ENCODE data around the gene KRTAP19-5. TPM values are rescaled to one million over a fixed set of nuclear protein-coding genes. Genes with fewer than 3 reads are reported as not detected.
"Not testable (repeated sequence)": the region's sequence is repeated elsewhere in the genome, so short reads cannot be mapped to it uniquely, and the experiment has no call there.

Gene KRTAP19-5
- not detected for total RNA-seq
- long read RNA-seq: 0 reads

DNA sequence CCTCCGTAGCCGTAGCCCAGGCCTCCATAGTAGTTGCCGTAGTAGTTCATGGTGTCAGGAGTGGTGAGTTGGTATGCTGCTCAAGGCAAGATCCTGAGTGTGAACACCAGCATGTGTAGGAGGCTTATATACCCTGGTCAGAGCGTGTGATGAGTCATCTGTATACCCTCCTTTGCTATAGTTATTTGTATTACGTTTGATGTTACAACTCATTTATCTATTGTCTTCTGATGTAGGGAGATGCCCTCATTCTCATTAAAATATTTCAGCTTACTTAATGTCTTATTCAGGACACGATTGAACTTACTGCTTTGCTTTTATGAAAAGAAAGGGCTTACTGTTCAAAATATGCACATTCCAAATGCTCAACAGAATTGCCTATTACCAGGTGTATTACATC, at the start of gene KRTAP19-5:
TSS of gene KRTAP19-5 (minus strand) at position 101 of the 400 bp plus-strand sequence. CDS start at position 50, 51 bp downstream.
- no peak for DNase-seq (ENCODE audit: low spot score)

DNA sequence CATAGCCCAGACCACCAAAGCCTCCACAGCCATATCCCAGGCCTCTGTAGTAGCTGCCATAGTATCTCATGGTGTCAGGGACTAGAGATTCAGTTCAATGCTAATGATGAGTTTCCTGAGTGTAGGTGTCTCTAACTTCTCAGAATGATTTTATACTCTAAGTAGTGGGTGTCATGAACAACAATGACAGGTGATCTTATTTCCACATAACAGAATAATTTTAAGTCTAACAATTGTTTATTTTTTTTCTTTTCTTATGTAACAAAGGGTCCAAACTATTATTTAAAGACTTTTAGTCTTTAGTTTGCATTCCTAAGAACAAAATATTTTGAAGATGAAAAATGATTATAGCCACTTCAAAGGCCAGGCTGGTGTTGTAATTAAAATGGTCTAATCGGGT, 39.8 kb upstream of the KRTAP19-5 start, which contains the start of gene KRTAP19-6:
TSS of gene KRTAP19-6 (minus strand) at position 101 of the 400 bp plus-strand sequence. CDS start at position 70, 31 bp downstream.
- DNase-seq (ENCODE audit: low spot score): no peak

DNA sequence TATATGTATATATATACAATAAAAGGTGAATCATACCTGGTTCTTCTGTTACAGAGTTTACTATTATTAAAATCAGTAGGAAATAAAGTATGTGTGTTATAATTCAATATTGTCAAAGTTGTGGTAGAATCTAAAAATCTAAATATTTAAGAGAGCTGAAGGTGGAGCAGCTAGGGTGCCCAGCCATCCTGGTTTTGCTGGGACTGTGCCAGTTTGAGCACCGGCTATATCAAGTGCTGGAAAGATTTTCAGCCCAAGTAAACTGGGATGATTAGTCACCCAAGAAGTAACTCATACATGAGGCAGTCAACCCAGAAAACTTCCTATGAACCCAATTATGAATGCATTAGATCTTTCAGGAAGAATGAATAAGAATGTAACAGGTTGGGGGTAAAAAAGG, 16.9 kb upstream of the KRTAP19-5 start:
- DNase-seq (ENCODE audit: low spot score): no peak

DNA sequence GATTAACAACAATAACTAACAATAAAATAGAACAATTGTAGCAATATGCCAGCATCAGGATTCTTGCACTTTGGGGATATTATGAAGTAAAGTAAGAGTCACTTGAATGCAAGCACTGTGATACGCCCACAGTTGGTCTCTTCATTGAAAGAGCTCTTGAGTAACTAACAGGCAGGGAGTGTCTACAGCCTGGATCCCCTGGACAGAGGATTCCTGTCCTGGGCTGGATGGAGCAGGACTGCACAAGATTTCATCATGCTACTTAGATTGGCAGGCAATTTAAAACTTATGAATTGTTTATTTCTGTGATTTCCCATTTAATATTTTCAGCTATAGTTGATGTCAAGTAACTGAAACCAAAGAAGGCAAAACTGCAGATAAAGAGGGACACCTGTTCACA, 13.7 kb upstream of the KRTAP19-5 start:
- no peak for DNase-seq (ENCODE audit: low spot score)

DNA sequence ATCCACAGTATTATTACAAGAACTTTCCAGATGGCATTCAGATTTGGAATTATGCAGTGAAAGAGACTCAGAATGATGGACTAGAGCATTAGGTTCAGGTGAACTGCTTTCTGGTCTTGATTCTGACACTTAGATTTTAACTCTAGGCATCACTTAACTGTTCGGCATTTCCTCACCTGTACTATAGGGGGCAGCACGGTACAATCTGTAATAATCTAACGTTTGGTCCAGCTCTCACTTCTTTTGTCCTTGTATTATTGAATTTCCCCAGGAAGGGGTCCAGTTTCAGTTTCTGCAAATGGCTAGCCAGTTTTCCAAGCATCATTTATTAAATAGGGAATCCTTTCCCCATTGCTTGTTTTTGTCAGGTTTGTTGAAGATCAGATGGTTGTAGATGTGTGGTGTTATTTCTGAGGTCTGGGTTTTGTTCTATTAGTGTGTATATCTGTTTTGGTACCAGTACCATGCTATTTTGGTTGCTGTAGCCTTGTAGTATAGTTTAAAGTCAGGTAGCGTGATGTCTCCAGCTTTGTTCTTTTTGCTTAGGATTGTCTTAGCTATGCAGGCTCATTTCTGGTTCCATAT, 3.8 kb upstream of the KRTAP19-5 start:
- not testable (repeated sequence) for DNase-seq (ENCODE audit: low spot score)

DNA sequence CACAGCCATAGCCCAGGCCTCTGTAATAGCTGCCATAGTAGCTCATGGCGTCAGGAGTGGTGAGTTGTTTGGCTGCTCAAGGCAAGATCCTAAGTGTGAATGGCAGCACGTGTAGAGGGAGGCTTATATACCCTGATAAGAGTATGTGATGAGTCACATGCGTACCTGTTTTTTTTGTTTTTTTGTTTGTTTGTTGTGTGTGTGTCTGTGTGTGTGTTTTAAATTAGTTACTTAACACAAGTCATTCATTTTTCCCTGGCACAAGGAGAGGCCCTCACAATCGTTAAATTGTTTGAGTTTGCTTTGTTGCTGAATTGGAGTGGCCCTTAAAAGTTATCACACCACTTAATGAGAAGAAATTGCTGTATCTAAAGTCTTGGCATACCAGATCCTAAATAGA, 4.9 kb downstream of the KRTAP19-5 start, which contains the start of gene KRTAP19-4:
TSS of gene KRTAP19-4 (minus strand) at position 101 of the 400 bp plus-strand sequence. CDS start at position 46, 55 bp downstream.
- DNase-seq (ENCODE audit: low spot score): no peak

DNA sequence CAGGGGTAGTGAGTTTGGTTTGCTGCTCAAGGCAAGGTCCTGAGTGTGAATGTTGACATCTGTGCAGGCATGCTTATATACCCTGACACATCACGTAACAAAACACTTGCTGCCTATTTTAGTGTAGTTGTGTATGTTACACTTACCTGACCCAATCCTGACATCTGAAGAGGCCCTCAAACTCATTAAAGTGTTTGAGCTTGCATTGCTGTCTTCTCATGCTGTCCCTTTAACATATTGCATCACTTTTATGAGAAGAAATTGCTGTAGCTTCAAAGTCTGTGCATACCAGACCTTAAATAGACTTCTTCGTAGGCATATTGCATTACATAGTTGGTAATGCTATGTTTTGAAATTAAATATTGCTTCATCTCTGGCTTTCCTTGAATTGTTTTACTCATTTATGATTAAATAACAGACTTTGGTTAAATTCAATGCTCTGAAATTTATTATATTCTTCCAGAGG, 9.9 kb downstream of the KRTAP19-5 start, which contains the start of gene KRTAP19-3:
TSS of gene KRTAP19-3 (minus strand) at position 51 of the 466 bp plus-strand sequence. CDS start 56 bp downstream, outside the sequence.
- DNase-seq (ENCODE audit: low spot score): no peak

DNA sequence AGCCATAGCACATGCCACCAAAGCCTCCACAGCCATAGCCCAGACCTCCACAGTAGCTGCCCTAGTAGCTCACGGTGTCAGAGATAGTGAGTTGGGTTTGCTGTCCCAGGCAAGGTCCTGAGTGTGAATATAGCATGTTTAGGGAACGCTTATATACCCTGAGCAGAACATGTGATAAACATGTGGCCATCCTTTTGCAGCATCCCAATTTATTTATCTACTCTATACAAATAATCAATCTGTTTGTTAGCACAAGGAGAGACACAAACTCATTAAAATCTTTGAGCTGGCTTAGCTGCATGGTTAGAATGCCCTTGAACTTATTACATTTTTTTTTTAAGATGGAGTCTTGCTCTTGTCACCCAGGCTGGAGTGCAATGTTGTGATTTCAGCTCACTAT, 14.6 kb downstream of the KRTAP19-5 start, which contains the start of gene KRTAP19-2:
TSS of gene KRTAP19-2 (minus strand) at position 101 of the 400 bp plus-strand sequence. CDS start at position 13, 88 bp downstream.
- no peak for DNase-seq (ENCODE audit: low spot score)

DNA sequence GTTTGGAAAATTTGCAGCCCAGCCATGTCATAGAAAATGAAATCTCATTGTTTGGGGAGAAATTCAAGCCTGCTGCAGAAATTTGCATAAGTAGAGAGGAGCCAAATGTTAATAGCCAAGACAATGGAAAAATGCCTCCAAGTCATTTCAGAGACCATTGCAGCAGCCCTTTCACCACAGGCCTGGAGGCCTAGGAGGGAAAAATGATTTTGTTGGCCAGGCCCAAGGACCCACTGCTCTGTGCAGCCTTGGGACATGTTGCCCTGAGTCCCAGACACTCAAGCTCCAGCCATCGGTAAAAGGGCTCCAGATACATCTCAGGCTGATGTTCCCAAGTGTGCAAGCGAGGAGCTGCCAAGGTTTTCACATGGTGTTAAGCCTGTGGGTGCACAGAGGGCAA, 15.8 kb downstream of the KRTAP19-5 start:
- no peak for DNase-seq (ENCODE audit: low spot score)

DNA sequence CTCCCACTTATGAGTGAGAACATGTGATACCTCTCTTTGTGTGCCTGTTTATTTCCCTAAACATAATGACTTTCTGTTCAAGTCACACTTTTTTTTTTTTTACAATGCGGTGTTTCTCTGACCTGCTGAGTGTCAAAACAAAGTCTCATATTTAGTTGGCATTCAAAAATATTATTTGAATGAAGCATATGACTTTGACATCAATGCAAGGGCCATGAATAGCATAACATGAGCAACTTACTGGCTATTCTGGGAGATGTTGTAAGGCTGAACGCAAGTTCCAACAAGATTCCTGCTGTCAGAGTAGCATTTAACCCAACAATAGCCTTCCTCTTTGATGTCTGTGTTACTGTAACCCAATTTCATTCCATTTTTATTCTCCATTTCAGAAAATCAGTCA, 19.8 kb downstream of the KRTAP19-5 start:
- DNase-seq (ENCODE audit: low spot score): no peak

DNA sequence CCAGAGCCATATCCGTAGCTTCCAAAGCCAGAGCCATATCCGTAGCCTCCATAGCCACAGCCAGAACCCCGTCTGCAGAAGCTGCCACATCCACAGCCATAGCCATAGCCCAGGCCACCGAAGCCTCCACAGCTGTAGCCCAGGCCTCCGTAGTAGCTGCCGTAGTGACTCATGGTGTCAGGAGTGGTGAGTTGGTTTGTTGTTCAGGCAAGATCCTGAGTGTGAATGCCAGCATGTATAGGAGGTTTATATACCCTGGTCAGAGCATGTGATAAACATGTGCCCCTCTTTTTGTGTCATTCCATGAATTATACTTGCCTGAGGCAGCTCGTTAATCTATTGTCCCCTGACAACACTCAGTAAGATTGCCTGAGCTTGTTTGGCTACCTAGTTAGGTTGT, 21.8 kb downstream of the KRTAP19-5 start, which contains the start of gene KRTAP19-1:
TSS of gene KRTAP19-1 (minus strand) at position 223 of the 400 bp plus-strand sequence. CDS start at position 173, 50 bp downstream.
- no peak for DNase-seq (ENCODE audit: low spot score)

DNA sequence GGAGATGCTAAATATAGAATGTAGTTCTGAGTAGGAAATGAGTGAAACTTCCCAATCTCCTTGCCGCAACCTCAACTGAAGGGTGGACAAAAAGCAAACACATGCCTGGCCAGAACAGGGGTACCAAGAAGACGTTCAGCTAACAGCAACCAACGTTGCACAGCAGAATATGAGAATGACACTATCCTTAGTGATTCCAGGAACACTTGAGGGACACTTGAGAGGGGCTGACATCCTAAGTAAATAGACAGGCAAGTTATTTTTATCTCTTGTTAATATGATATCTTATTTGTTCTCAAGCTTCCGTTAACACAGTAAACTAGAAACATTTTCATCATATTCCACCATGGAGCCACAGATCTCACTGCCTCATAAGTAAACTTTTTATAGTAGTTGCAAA, 22.7 kb downstream of the KRTAP19-5 start:
- no peak for DNase-seq (ENCODE audit: low spot score)

DNA sequence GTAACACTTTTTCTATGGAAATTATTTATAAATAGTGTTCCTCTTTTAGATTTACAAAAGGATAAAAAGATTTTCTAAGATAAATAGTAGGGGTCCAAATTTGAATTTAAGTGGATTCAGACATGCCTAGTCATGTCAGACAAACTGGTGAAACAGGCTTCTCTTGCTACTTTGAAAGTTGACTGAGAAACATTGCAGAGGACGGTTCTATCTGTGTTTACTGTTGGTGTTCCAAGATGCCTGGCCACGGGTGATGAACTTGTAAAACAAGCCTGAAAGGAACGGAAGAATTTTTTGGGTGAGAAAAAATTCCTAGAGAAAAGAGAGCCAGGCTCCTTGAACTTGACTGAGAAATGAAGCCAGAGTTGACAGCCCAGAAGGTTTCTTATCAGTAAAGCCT, 23.9 kb downstream of the KRTAP19-5 start:
- no peak for DNase-seq (ENCODE audit: low spot score)

DNA sequence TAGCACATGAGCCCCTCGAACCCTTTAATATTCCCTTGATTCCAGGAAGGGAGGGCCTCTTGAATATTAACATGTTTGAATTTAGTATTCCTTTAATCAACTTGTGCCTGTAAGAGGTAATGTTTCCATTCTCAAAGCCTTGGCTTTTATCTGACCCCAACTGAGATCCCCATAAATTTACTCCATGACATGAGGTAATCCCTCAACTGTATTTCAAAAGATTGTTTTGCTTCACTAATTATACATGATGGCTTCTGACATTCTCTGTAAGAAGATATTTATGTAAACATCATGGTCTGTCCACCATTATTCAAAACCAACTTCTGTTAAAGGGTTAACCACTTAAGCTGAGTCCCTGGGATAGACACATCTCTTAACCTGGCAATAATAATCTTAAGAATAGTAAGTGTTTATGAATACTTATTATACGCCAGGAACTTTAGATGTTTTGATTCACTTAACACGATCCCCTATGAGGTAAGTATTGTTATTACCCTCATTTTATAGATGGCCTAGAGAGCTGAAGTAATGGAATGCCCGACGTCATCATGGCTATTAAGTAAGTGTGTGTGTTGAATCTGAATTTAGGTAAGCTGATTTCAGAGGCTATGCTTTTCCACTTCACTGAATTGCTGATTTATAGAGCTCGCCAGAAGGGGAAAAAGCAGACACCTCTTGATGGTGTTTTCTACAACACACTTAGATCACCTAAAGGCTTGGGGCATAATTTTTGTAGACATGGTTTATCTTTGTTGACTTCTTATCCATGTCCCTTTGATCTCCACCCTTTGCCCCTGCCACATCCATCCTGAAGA, 32.8 kb downstream of the KRTAP19-5 start:
- no peak for DNase-seq (ENCODE audit: low spot score)

DNA sequence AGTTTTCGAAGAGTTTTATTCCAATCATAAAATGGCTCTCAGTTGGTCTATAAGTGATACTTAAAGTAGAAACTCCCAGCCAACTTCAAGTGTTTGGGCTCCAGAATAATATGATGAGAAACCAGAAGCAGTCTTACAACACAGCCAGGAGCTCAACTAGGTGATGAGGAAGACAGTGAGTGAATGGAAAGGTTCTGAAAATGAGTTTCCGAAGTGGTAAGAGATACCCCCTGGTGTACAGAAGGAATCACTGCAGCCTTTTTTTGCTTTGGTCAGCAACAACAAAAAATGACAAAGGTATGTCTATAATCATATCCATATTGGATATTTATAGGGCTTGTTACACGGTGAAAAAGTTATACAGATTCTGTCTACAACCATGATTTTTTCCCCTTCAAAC, 38.2 kb downstream of the KRTAP19-5 start:
- DNase-seq (ENCODE audit: low spot score): no peak

Other genes with a start within 250 kb of the KRTAP19-5 start
- not detected for gene KRTAP24-1, start 219.2 kb downstream of the KRTAP19-5 start, total RNA-seq
- gene KRTAP25-1, start 212.6 kb downstream of the KRTAP19-5 start, total RNA-seq: not detected
- not detected for gene KRTAP26-1, start 181.8 kb downstream of the KRTAP19-5 start, total RNA-seq
- not detected for gene KRTAP27-1, start 164.4 kb downstream of the KRTAP19-5 start, total RNA-seq
- not detected for gene KRTAP23-1, start 153.5 kb downstream of the KRTAP19-5 start, total RNA-seq
- gene KRTAP13-2, start 129.9 kb downstream of the KRTAP19-5 start, total RNA-seq: not detected
- gene KRTAP13-1, start 106.1 kb downstream of the KRTAP19-5 start, total RNA-seq: not detected
- not detected for gene KRTAP13-3, start 76.2 kb downstream of the KRTAP19-5 start, total RNA-seq
- not detected for gene KRTAP13-4, start 71.9 kb downstream of the KRTAP19-5 start, total RNA-seq
- gene KRTAP15-1, start 61.9 kb downstream of the KRTAP19-5 start, total RNA-seq: not detected
- gene KRTAP19-1, start 21.8 kb downstream of the KRTAP19-5 start, total RNA-seq: not detected
- gene KRTAP19-2, start 14.7 kb downstream of the KRTAP19-5 start, total RNA-seq: not detected
- not detected for gene KRTAP19-3, start 10.1 kb downstream of the KRTAP19-5 start, total RNA-seq
- not detected for gene KRTAP19-4, start 5.0 kb downstream of the KRTAP19-5 start, total RNA-seq
- gene KRTAP19-6, start 39.7 kb upstream of the KRTAP19-5 start, total RNA-seq: not detected
- not detected for gene KRTAP19-7, start 59.2 kb upstream of the KRTAP19-5 start, total RNA-seq
- not detected for gene KRTAP22-2, start 88.3 kb upstream of the KRTAP19-5 start, total RNA-seq
- gene KRTAP6-3, start 90.3 kb upstream of the KRTAP19-5 start, total RNA-seq: not detected
- gene KRTAP6-2, start 96.8 kb upstream of the KRTAP19-5 start, total RNA-seq: not detected
- not detected for gene KRTAP22-1, start 98.9 kb upstream of the KRTAP19-5 start, total RNA-seq
- gene KRTAP6-1, start 111.8 kb upstream of the KRTAP19-5 start, total RNA-seq: not detected
- not detected for gene KRTAP20-1, start 114.3 kb upstream of the KRTAP19-5 start, total RNA-seq
- gene KRTAP20-4, start 118.5 kb upstream of the KRTAP19-5 start, total RNA-seq: not detected
- gene KRTAP20-2, start 133.1 kb upstream of the KRTAP19-5 start, total RNA-seq: not detected
- not detected for gene KRTAP20-3, start 140.7 kb upstream of the KRTAP19-5 start, total RNA-seq
- gene KRTAP21-3, start 216.6 kb upstream of the KRTAP19-5 start, total RNA-seq: not detected
- not detected for gene KRTAP21-2, start 245.1 kb upstream of the KRTAP19-5 start, total RNA-seq

Measured in mesenteric fat pad (tissue), 1 donor.